Small intestine (tissue), 7 donors: ENCODE results near the gene GLDN. TPM values are rescaled to one million over a fixed set of nuclear protein-coding genes. Genes with fewer than 3 reads are reported as not detected.
A peak's percentile ranks its signal among the peaks of the same experiment; 100 is the strongest.
"Not testable (repeated sequence)": the region's sequence is repeated elsewhere in the genome, so short reads cannot be mapped to it uniquely, and the experiment has no call there.

Experiments
- DNase-seq, 2 donors: peaks; one replicate each; pipeline versions ENCODE4 v3.0.0 to v3.0.0-alpha.2; 2013
- FAIRE-seq: peaks from 2 replicates; lab custom pipeline; 2012; peaks lifted over from hg19 to GRCh38; lab: Jason Lieb, UNC
- H3K27ac ChIP-seq, 3 donors: one replicate each; pipeline ENCODE4 v1.5.1; 2013; ENCODE audit warnings: low read length in 2 of 3, mild to moderate bottlenecking in 2 of 3, control low read depth in 1 of 3, inconsistent platforms in 1 of 3, low read depth in 1 of 3, moderate library complexity in 1 of 3
- H3K27me3 ChIP-seq, 3 donors: one replicate each; pipeline ENCODE4 v1.6.1; 2013; ENCODE audit warnings: low read length in 3 of 3, inconsistent platforms in 1 of 3; ENCODE audit not compliant: control insufficient read depth in 3 of 3, insufficient read depth in 3 of 3
- H3K36me3 ChIP-seq, 3 donors: one replicate each; pipeline ENCODE4 v1.6.1; 2013; ENCODE audit warnings: low read length in 3 of 3, inconsistent platforms in 1 of 3, low read depth in 1 of 3, mild to moderate bottlenecking in 1 of 3, moderate library complexity in 1 of 3; ENCODE audit not compliant: control insufficient read depth in 3 of 3, insufficient read depth in 2 of 3
- H3K4me1 ChIP-seq, 3 donors: one replicate each; pipeline ENCODE4 v1.6.1; 2013; ENCODE audit warnings: low read length in 2 of 3, inconsistent platforms in 1 of 3, low read depth in 1 of 3, mild to moderate bottlenecking in 1 of 3, moderate library complexity in 1 of 3; ENCODE audit not compliant: control insufficient read depth in 3 of 3, insufficient read depth in 2 of 3
- H3K4me3 ChIP-seq, 3 donors: one replicate each; pipeline ENCODE4 v1.5.1; 2013; ENCODE audit warnings: low read length in 3 of 3, control low read depth in 1 of 3, inconsistent platforms in 1 of 3, low read depth in 1 of 3, mild to moderate bottlenecking in 1 of 3, moderate library complexity in 1 of 3
- H3K9me3 ChIP-seq, 2 donors: one replicate each; pipeline ENCODE4 v1.6.1; 2013; ENCODE audit warnings: low read depth in 1 of 2, low read length in 1 of 2; ENCODE audit not compliant: control insufficient read depth in 2 of 2, insufficient read depth in 1 of 2
- WGBS, 3 donors: extraction: QIAGEN DNeasy Blood & Tissue Kit; methylation state at CpG; one replicate each; pipeline ENCODE4 v1.1.7; 2013; 5-methylcytosine and 5-hydroxymethylcytosine counted together
- polyA plus RNA-seq, 4 donors: library from polyadenylated mRNA; stranded (reverse) in 3 of 4; unstranded in 1 of 4; fragments of 200-250 nt in 3 of 4; fragments of 120-200 nt in 1 of 4; gene quantifications; one replicate each; pipeline versions ENCODE4 v1.2.1 to v1.2.3, GENCODE V29; 2013
- donor health status: healthy with polysubstance abuse.
- donor health status: control.
- donor health status: control.
- donor health status: Bipolar disorder and iron deficiency.
- donor health status: healthy.

GLDN gene
- polyA plus RNA-seq, 4 donors = 0.43 to 0.87 (median 0.81) TPM; not detected in 1

- 67 to 80% (median 69%) methylated on average over 11 of the region's 11 CpGs for WGBS, 3 donors
- Histone ChIP-seq H3K36me3 (no peaks in the 10 kb centered on the region), H3K4me1 (no peaks in the 10 kb centered on the region), H3K27me3 (peaks cover 0 to 8% (median 0%) of the 10 kb centered on the region in 3 donors), H3K9me3 (no peaks in the 10 kb centered on the region), H3K27ac (no peak overlapping the region), H3K4me3 (no peak overlapping the region)
- FAIRE-seq = no peak
- DNase-seq = no peak
Measured at GRCh38 chr15:51405693-51406523, 64.5 kb downstream of the GLDN start.

GRCh38 chr15:51414256-51414860 lies 72.9 kb downstream of the GLDN start:
- H3K27me3 ChIP-seq = no peaks in the 10 kb centered on the region
- no peaks in the 10 kb centered on the region for H3K9me3 ChIP-seq
- no peak for FAIRE-seq
- H3K27ac ChIP-seq = no peak overlapping the region
- no peaks in the 10 kb centered on the region for H3K36me3 ChIP-seq
- no peak overlapping the region for H3K4me3 ChIP-seq
- H3K4me1 ChIP-seq = no peaks in the 10 kb centered on the region
- DNase-seq = no peak
- WGBS, 3 donors = 81 to 91% (median 88%) methylated on average over 4 of the region's 4 CpGs

GRCh38 chr15:51416129-51416528 lies 74.7 kb downstream of the GLDN start:
- FAIRE-seq (no peak), DNase-seq (no peak)
- no peaks in the 10 kb centered on the region for H3K36me3 ChIP-seq
- no peaks in the 10 kb centered on the region for H3K9me3 ChIP-seq
- no peak overlapping the region for H3K27ac ChIP-seq
- no peak overlapping the region for H3K4me3 ChIP-seq
- H3K4me1 ChIP-seq = no peaks in the 10 kb centered on the region
- no peaks in the 10 kb centered on the region for H3K27me3 ChIP-seq
- WGBS, 3 donors = 47 to 68% (median 55%) methylated on average over 4 of the region's 4 CpGs

GRCh38 chr15:51423040-51423439 lies 81.6 kb downstream of the GLDN start:
- not testable (repeated sequence) for H3K36me3 ChIP-seq, H3K4me3 ChIP-seq, FAIRE-seq, H3K27me3 ChIP-seq, DNase-seq, H3K4me1 ChIP-seq, H3K9me3 ChIP-seq, H3K27ac ChIP-seq
- WGBS, 3 donors = 94 to 98% (median 97%) methylated on average over 4 to 7 of the region's 16 CpGs

GRCh38 chr15:51424780-51425179 lies 83.3 kb downstream of the GLDN start:
- no peak for FAIRE-seq
- no peaks in the 10 kb centered on the region for H3K4me1 ChIP-seq
- no peaks in the 10 kb centered on the region for H3K36me3 ChIP-seq
- H3K9me3 ChIP-seq = no peaks in the 10 kb centered on the region
- H3K27me3 ChIP-seq = peaks cover 0 to 2% (median 0%) of the 10 kb centered on the region in 3 donors
- DNase-seq = no peak
- no peak overlapping the region for H3K4me3 ChIP-seq
- WGBS, 3 donors = 68 to 89% (median 73%) methylated on average over 1 of the region's 1 CpG
- H3K27ac ChIP-seq = no peak overlapping the region

GRCh38 chr15:51425517-51426040 lies 84.1 kb downstream of the GLDN start:
- no peak overlapping the region for H3K4me3 ChIP-seq
- H3K27me3 ChIP-seq = peaks cover 0 to 2% (median 0%) of the 10 kb centered on the region in 3 donors
- WGBS, 3 donors = 8 to 37% (median 9%) methylated on average over 1 of the region's 1 CpG
- H3K4me1 ChIP-seq = no peaks in the 10 kb centered on the region
- H3K27ac ChIP-seq = no peak overlapping the region
- DNase-seq (no peak), FAIRE-seq (no peak)
- no peaks in the 10 kb centered on the region for H3K36me3 ChIP-seq
- H3K9me3 ChIP-seq = no peaks in the 10 kb centered on the region

- no peaks in the 10 kb centered on the region for H3K27me3 ChIP-seq
- H3K27ac ChIP-seq = no peak overlapping the region
- WGBS, 3 donors = 73 to 87% (median 74%) methylated on average over 2 of the region's 2 CpGs
- no peak overlapping the region for H3K4me3 ChIP-seq
- peaks cover 0 to 3% of the 10 kb centered on the region in 2 donors for H3K9me3 ChIP-seq
- H3K36me3 ChIP-seq = no peaks in the 10 kb centered on the region
- no peaks in the 10 kb centered on the region for H3K4me1 ChIP-seq
- FAIRE-seq (no peak), DNase-seq (no peak)
Measured at GRCh38 chr15:51438526-51438925, 97.1 kb downstream of the GLDN start.

- H3K4me1 ChIP-seq = no peaks in the 10 kb centered on the region
- H3K4me3 ChIP-seq = peak overlapping the region in 1 of 3 donors; percentile 2
- no peaks in the 10 kb centered on the region for H3K27me3 ChIP-seq
- DNase-seq (no peak), FAIRE-seq (no peak)
- WGBS, 3 donors = 92 to 98% (median 95%) methylated on average over 4 of the region's 4 CpGs
- H3K36me3 ChIP-seq = peaks cover 0 to 6% (median 4%) of the 10 kb centered on the region in 3 donors
- no peak overlapping the region for H3K27ac ChIP-seq
- peaks cover 0 to 3% of the 10 kb centered on the region in 2 donors for H3K9me3 ChIP-seq
Measured at GRCh38 chr15:51443282-51443914, 101.9 kb downstream of the GLDN start.
